Right lobe of liver (tissue), 4 donors: ENCODE results near the gene OPN1SW.

Experiments
- CTCF ChIP-seq, 4 donors: fragments of 200-600 bp in 3 of 4; fragments of 450-650 bp in 1 of 4; IDR thresholded peaks; one replicate each; pipeline versions ENCODE4 v1.5.1 to v1.8.0; 2016 to 2022; ENCODE audit warnings: antibody characterized with exemption in 4 of 4, mild to moderate bottlenecking in 2 of 4
- POLR2A ChIP-seq: fragments of 450-650 bp; IDR thresholded peaks from one replicate; pipeline ENCODE4 v1.6.1; 2017; ENCODE audit warnings: antibody characterized with exemption, mild to moderate bottlenecking
- donor health status: DM: no; HTN: no; CAD: no.
- donor health status: DM: no; HTN: no; CAD: no.
- donor health status: DM: no; HTN: yes; CAD: no.

GRCh38 chr7:128738570-128739047 lies 37.0 kb downstream of the OPN1SW start:
- TF ChIP-seq CTCF (IDR thresholded peaks at IDR 0.05) (no peak), POLR2A (no peak)
